B cell (primary cell): ENCODE results near the gene MYL6B. TPM values are rescaled to one million over a fixed set of nuclear protein-coding genes. Genes with fewer than 3 reads are reported as not detected.

ENCODE experiments used
- ATAC-seq: fragments of 200-7000 bp; cut with Tn5 transposase; one replicate; pipeline ENCODE4 v1.10.0; 2021; ENCODE audit warnings: low read depth, mild to moderate bottlenecking, moderate number of reproducible peaks, moderate library complexity
- CTCF ChIA-PET: fragments of 350-600 bp; sonication (Branson Sonifier 250); formaldehyde crosslinking; loops from one replicate; lab custom pipeline; 2021; ENCODE audit warnings: antibody characterized with exemption, inconsistent platforms; lab: Charles Lee
- POLR2A ChIA-PET: fragments of 350-600 bp; sonication (Branson Sonifier 250); formaldehyde crosslinking; loops from one replicate; lab custom pipeline; 2021; ENCODE audit warnings: antibody characterized with exemption; lab: Charles Lee
- DNase-seq: peaks from one replicate; pipeline ENCODE4 v3.0.0; 2013
- H2AFZ ChIP-seq: 2 replicates; pipeline ENCODE4 v1.6.1; 2012; ENCODE audit warnings: mild to moderate bottlenecking, low read depth, low read length; ENCODE audit not compliant: insufficient read depth, poor library complexity, severe bottlenecking
- H3K27ac ChIP-seq, 2 donors: 1 replicate in 1 of 2; 2 replicates in 1 of 2; pipeline ENCODE4 v1.5.1; 2012 to 2013; ENCODE audit warnings: low read length in 2 of 2, mild to moderate bottlenecking in 2 of 2, moderate library complexity in 1 of 2
- H3K27me3 ChIP-seq, 4 experiments: fragments of 200-600 bp in 1 of 4; sonication (generic) in 1 of 4; replicated peaks in 1 of 4; 1 replicate in 2 of 4; 2 replicates in 2 of 4; pipeline versions ENCODE4 v1.6.1 to v1.7.0; 2013 to 2016; ENCODE audit warnings: low read length in 3 of 4, mild to moderate bottlenecking in 2 of 4, mixed read lengths in 1 of 4, moderate library complexity in 1 of 4; ENCODE audit not compliant: insufficient read depth in 4 of 4, control insufficient read depth in 3 of 4; ENCODE audit errors: control extremely low read depth in 1 of 4
- H3K36me3 ChIP-seq, 2 experiments: replicated peaks in 1 of 2; 1 replicate in 1 of 2; 2 replicates in 1 of 2; pipeline versions ENCODE4 v1.6.1 to v1.7.1; 2013; ENCODE audit warnings: low read length in 1 of 2; ENCODE audit not compliant: insufficient read depth in 2 of 2, control insufficient read depth in 1 of 2; ENCODE audit errors: control extremely low read depth in 1 of 2, extremely low read depth in 1 of 2
- H3K4me1 ChIP-seq, 2 donors: fragments of 200-600 bp in 1 of 2; sonication (generic) in 1 of 2; 1 replicate in 1 of 2; 2 replicates in 1 of 2; pipeline versions ENCODE4 v1.5.1 to v1.6.1; 2013 to 2017; ENCODE audit warnings: low read length in 2 of 2; ENCODE audit not compliant: control insufficient read depth in 2 of 2, insufficient read depth in 2 of 2
- H3K4me2 ChIP-seq: replicated peaks from 2 replicates; pipeline ENCODE3; 2012; ENCODE audit warnings: mild to moderate bottlenecking, low read depth, low read length; ENCODE audit not compliant: poor library complexity, severe bottlenecking
- H3K4me3 ChIP-seq, 5 experiments: fragments of 200-600 bp in 1 of 5; sonication (generic) in 1 of 5; 1 replicate in 3 of 5; 2 replicates in 2 of 5; pipeline versions ENCODE4 v1.5.1 to v1.7.0; 2011 to 2016; ENCODE audit warnings: low read length in 4 of 5, mild to moderate bottlenecking in 4 of 5, low read depth in 2 of 5, control low read depth in 1 of 5, moderate library complexity in 1 of 5; ENCODE audit not compliant: insufficient read depth in 1 of 5; ENCODE audit errors: control extremely low read depth in 1 of 5, extremely low read depth in 1 of 5
- H3K79me2 ChIP-seq: fragments of 200-600 bp; sonication (generic); one replicate; pipeline ENCODE4 v1.6.0; 2016; ENCODE audit warnings: low read length; ENCODE audit not compliant: control insufficient read depth, insufficient read depth
- H3K9ac ChIP-seq: fragments of 200-600 bp; sonication (generic); 2 replicates; pipeline ENCODE4 v1.6.1; 2017; ENCODE audit warnings: mild to moderate bottlenecking, low read length, moderate library complexity
- H3K9me3 ChIP-seq, 3 donors: one replicate each; pipeline versions ENCODE4 v1.6.1 to v1.7.1; 2013; ENCODE audit warnings: low read length in 2 of 3; ENCODE audit not compliant: control insufficient read depth in 2 of 3, insufficient read depth in 1 of 3; ENCODE audit errors: control extremely low read depth in 1 of 3
- H4K20me1 ChIP-seq: 2 replicates; pipeline ENCODE4 v1.6.0; 2012; ENCODE audit warnings: mild to moderate bottlenecking, low read length; ENCODE audit not compliant: insufficient read depth, control insufficient read depth, poor library complexity, severe bottlenecking
- H3K27ac Mint-ChIP-seq: one replicate; pipeline ENCODE4 v1.8.0; 2021; ENCODE audit warnings: mixed read lengths
- H3K27me3 Mint-ChIP-seq: one replicate; pipeline ENCODE4 v1.8.0; 2021; ENCODE audit warnings: mixed read lengths
- H3K4me1 Mint-ChIP-seq: one replicate; pipeline ENCODE4 v1.8.0; 2021; ENCODE audit warnings: mixed read lengths
- H3K4me3 Mint-ChIP-seq: one replicate; pipeline ENCODE4 v1.8.0; 2021; ENCODE audit warnings: mixed read lengths
- H3K9me3 Mint-ChIP-seq: one replicate; pipeline ENCODE4 v1.8.0; 2022; ENCODE audit warnings: mixed read lengths; ENCODE audit not compliant: insufficient read depth
- CTCF ChIP-seq: fragments of 200-600 bp; IDR thresholded peaks from one replicate; pipeline ENCODE4 v1.8.0; 2022; ENCODE audit warnings: antibody characterized with exemption, mild to moderate bottlenecking
- EZH2 ChIP-seq: IDR thresholded peaks from 2 replicates; pipeline ENCODE4 v1.6.1; 2012; ENCODE audit warnings: borderline replicate concordance, low read depth, mild to moderate bottlenecking, moderate library complexity, low read length; ENCODE audit not compliant: insufficient read depth, poor library complexity, severe bottlenecking
- WGBS: methylation state at CpG from one replicate; pipeline ENCODE4 v1.1.5; 2013; ENCODE audit warnings: missing lambda C conversion rate; ENCODE audit not compliant: insufficient coverage; 5-methylcytosine and 5-hydroxymethylcytosine counted together
- intact Hi-C: fragments of 100-400 bp; cut with micrococcal nuclease; formaldehyde crosslinking; loops from one replicate; pipeline ENCODE4 v1.10.0; 2022
- polyA plus RNA-seq: library from polyadenylated mRNA; depleted of rRNA; stranded (reverse); fragments of >200 nt; gene quantifications from 2 replicates; pipeline ENCODE4 v1.2.3, GENCODE V29; 2012
- total RNA-seq, 2 donors: library from RNA; stranded (reverse); fragments of 120-200 nt in 1 of 2; gene quantifications; 1 replicate in 1 of 2; 2 replicates in 1 of 2; pipeline versions ENCODE4 v1.2.3 to v1.2.4, GENCODE V29; 2013 to 2022

Gene MYL6B
- total and polyA plus RNA-seq, 2 donors (not counting 1 experiment from before 2014, with no cell fraction given), result 25.7 to 27.8 TPM

DNA sequence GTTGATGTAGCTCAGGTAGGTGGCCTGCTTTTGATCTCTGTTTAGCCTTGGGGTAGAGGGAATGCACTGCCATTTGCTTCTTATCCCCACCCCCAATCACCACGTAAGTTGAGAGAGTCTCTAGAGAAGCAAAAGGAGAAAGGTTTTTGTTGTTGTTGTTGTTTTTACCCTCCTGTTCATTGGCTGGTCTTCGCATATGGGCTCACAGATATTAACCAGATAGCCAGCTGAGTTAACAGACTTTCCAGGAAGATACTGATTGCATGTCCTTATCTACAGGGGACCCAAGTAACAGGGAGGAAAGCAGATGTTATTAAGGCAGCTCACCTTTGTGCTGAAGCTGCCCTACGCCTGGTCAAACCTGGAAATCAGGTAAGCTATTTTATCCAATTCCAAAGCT lies 45.1 kb upstream of the MYL6B start:
- no peak overlapping the region for H3K27ac ChIP-seq
- no peak overlapping the region for H3K4me3 ChIP-seq
- H3K4me1 ChIP-seq, result peaks cover 18 to 23% of the 10 kb centered on the region in 2 donors
- no peak overlapping the region for H3K4me2 ChIP-seq
- no peaks in the 10 kb centered on the region for H3K27me3 ChIP-seq
- Mint-ChIP-seq H3K27me3 (no peaks in the 10 kb centered on the region), H3K27ac (no peak overlapping the region), H3K4me3 (no peak overlapping the region), H3K4me1 (peaks cover 38% of the 10 kb centered on the region), H3K9me3 (no peaks in the 10 kb centered on the region)
- TF ChIP-seq EZH2 (no peak), CTCF (no peak)
- intact Hi-C loops, result no loop called here
- H4K20me1 ChIP-seq, result no peaks in the 10 kb centered on the region
- CTCF ChIA-PET, result interaction anchor here (1.2 to 2.8 kb wide), 2 partner anchors 11 to 82 kb away, joined by 4 to 11 read pairs; partner anchors contain the start of genes SMARCC2 and ZC3H10
- H3K9ac ChIP-seq, result no peak overlapping the region
- WGBS, result 95% methylated on average over 2 of the region's 3 CpGs
- peaks cover 27% of the 10 kb centered on the region for H3K79me2 ChIP-seq
- ATAC-seq, result no peak
- H3K9me3 ChIP-seq, result no peaks in the 10 kb centered on the region
- peaks cover 0 to 52% of the 10 kb centered on the region in 2 experiments for H3K36me3 ChIP-seq
- DNase-seq, result no peak
- H2AFZ ChIP-seq, result no peak overlapping the region
- POLR2A ChIA-PET, result interaction anchor here (0.6 to 1.9 kb wide), 3 partner anchors 9 to 54 kb away, joined by 3 to 9 read pairs (median 4); partner anchors contain the start of genes MYL6B and RPL41

- Mint-ChIP-seq H3K9me3 (no peaks in the 10 kb centered on the region), H3K27ac (no peak overlapping the region), H3K27me3 (no peaks in the 10 kb centered on the region), H3K4me3 (no peak overlapping the region), H3K4me1 (peaks cover 14% of the 10 kb centered on the region)
- Histone ChIP-seq H3K27me3 (no peaks in the 10 kb centered on the region), H3K36me3 (peaks cover 0 to 65% of the 10 kb centered on the region in 2 experiments), H3K4me2 (no peak overlapping the region), H3K9me3 (no peaks in the 10 kb centered on the region), H3K4me1 (peaks cover 7 to 11% of the 10 kb centered on the region in 2 donors), H3K79me2 (peaks cover 15% of the 10 kb centered on the region), H4K20me1 (no peaks in the 10 kb centered on the region), H3K4me3 (no peak overlapping the region), H2AFZ (no peak overlapping the region), H3K9ac (no peak overlapping the region), H3K27ac (no peak overlapping the region)
- DNase-seq (no peak), ATAC-seq (no peak)
- POLR2A ChIA-PET, result interaction anchor here (0.6 kb wide), 1 partner anchor 103 kb away, joined by 3 read pairs; no protein-coding TSS in a partner anchor
- TF ChIP-seq EZH2 (no peak), CTCF (no peak)
- 94% methylated on average over 3 of the region's 5 CpGs for WGBS
- CTCF ChIA-PET, result interaction anchor here (1.0 kb wide), 1 partner anchor 9 kb away, joined by 5 read pairs; no protein-coding TSS in a partner anchor
- intact Hi-C loops, result no loop called here
Measured at GRCh38 chr12:56110571-56110970, 41.8 kb upstream of the MYL6B start.
